ENCODE data around the gene SEMA5A.

DNA sequence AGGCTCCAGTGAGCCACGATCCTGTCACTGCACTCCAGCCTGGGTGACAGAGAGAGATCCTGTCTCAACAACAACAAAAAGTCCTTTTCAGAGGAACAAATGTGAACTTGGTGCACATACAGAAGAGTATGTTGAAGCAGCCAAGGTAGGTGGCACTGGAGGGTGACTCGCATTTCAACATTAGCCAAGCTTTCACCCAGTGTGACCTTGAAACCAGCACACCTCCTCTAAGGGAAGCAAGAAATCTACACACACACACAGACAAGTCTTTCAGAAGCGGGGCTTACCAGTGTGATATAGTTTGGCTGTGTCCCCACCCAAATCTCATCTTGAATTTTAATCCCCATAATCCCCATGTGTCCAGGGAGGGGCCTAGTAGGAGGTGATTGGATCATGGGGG, 225.2 kb downstream of the SEMA5A start:
- TF ChIP-seq, protein P1, sequence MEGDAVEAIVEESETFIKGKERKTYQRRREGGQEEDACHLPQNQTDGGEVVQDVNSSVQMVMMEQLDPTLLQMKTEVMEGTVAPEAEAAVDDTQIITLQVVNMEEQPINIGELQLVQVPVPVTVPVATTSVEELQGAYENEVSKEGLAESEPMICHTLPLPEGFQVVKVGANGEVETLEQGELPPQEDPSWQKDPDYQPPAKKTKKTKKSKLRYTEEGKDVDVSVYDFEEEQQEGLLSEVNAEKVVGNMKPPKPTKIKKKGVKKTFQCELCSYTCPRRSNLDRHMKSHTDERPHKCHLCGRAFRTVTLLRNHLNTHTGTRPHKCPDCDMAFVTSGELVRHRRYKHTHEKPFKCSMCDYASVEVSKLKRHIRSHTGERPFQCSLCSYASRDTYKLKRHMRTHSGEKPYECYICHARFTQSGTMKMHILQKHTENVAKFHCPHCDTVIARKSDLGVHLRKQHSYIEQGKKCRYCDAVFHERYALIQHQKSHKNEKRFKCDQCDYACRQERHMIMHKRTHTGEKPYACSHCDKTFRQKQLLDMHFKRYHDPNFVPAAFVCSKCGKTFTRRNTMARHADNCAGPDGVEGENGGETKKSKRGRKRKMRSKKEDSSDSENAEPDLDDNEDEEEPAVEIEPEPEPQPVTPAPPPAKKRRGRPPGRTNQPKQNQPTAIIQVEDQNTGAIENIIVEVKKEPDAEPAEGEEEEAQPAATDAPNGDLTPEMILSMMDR (IDR thresholded peaks at IDR 0.05) = no peak
- no peak for TF ChIP-seq POLR2A (IDR thresholded peaks at IDR 0.05)
